NCI-H2107 (cell line): ENCODE measurements around the gene MAD2L2.

ENCODE experiments used
- DNase-seq: peaks from one replicate; lab custom pipeline; 2025; lab: John Stamatoyannopoulos, UW

The MAD2L2 gene

GRCh38 chr1:11629184-11630016 lies 51.5 kb downstream of the MAD2L2 start:
- no peak for DNase-seq

- no peak for DNase-seq
Observed at GRCh38 chr1:11628767-11629166, 52.2 kb downstream of the MAD2L2 start.

- no peak for DNase-seq
Observed at GRCh38 chr1:11626551-11626950, 54.4 kb downstream of the MAD2L2 start.
